NCI-H1417 treated with DMSO at 0.1 percent for 48 hours (cell line): ENCODE measurements around the gene DISP1.
A peak's percentile ranks its signal among the peaks of the same experiment; 100 is the strongest.

Experiments used
- DNase-seq: peaks from one replicate; lab custom pipeline; 2025; lab: John Stamatoyannopoulos, UW

The DISP1 gene, protein sequence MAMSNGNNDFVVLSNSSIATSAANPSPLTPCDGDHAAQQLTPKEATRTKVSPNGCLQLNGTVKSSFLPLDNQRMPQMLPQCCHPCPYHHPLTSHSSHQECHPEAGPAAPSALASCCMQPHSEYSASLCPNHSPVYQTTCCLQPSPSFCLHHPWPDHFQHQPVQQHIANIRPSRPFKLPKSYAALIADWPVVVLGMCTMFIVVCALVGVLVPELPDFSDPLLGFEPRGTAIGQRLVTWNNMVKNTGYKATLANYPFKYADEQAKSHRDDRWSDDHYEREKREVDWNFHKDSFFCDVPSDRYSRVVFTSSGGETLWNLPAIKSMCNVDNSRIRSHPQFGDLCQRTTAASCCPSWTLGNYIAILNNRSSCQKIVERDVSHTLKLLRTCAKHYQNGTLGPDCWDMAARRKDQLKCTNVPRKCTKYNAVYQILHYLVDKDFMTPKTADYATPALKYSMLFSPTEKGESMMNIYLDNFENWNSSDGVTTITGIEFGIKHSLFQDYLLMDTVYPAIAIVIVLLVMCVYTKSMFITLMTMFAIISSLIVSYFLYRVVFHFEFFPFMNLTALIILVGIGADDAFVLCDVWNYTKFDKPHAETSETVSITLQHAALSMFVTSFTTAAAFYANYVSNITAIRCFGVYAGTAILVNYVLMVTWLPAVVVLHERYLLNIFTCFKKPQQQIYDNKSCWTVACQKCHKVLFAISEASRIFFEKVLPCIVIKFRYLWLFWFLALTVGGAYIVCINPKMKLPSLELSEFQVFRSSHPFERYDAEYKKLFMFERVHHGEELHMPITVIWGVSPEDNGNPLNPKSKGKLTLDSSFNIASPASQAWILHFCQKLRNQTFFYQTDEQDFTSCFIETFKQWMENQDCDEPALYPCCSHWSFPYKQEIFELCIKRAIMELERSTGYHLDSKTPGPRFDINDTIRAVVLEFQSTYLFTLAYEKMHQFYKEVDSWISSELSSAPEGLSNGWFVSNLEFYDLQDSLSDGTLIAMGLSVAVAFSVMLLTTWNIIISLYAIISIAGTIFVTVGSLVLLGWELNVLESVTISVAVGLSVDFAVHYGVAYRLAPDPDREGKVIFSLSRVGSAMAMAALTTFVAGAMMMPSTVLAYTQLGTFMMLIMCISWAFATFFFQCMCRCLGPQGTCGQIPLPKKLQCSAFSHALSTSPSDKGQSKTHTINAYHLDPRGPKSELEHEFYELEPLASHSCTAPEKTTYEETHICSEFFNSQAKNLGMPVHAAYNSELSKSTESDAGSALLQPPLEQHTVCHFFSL (N-terminal part only)

DNA sequence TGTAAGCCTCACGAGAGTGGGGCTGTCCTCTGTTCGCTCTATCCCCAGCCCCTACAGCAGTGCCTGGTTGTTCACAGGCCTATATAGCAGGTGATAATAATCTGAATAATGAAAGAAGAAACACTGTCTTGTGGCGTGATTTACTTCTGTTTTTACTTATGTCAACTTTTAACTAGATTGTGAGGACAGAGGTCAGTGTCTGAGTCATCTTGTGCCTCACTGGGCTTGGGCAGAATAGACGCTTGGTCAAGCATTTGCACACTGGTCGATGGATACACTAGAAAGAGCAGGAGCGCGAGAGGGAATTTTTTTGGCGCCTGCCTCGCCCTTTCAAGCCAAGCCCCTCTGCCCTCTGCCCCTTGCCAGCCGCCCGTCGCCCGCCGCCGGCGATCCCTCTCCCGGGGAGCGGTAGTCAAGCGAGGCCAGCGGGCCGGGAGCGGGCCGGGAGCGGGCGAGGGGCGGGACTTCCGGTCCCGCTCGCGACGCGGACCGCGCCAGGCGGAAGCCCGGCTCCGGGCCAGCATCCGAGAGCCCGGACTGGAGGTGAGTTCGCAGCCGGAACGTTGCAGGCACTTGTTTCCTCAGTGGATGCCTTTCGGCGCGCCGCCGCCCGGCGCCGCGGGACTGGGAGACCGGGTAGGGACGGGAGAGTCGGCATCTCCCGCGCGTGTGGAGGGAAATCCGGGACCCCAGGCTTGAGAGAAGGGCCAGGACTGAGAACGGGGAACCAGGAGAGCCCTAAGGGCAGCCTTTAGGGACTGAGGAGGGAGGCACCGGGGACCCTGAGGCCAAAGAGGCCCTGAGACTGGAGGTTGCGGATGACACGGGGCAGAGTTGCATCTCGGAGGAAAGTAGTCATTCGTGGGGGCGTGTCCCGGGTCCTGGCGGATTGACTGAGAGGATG is at the start of gene DISP1:
Gene DISP1, plus strand, starts transcription at position 504 of the 904 bp plus-strand sequence. CDS start 127,785 bp downstream, outside the sequence.
- peak; percentile 38 for DNase-seq

DNA sequence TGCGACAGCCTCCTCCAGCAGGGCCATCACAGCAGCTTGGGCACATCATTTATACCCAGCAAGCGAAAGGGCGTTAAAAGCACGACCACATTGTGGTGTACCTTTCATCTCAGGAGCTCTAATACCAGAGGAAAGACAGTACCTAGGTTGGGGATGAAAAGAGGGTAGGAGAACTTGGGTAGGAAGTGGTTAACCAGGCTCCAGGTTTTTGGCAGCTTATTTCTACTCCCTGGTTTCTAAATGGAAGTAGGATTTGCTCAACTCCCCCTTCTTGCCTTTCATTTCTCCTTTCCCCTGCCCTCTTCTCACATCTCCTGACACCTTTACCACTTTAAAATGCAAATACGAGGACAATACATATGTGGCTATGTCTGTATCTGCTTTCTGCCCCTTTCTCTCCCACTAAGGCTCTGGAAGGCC is 47.7 kb upstream of the DISP1 start:
- DNase-seq: no peak

DNA sequence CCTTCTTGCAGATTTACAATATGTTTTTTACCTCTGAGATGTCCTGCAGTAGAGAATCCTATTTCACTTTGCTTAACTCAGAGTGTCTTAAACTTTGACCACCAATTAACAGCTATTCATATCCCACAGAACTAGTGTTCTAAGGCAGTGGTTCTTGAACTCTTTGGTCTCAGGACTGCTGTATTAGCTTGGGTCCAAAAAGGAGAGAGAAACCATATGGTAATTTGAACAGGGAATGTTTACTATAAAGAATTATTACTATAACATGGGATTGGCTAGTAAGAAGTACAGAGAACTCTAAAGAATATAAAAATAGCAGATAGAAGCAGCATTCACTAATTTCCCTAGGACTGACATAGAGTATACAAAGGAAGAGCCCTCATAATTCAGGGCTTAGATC is 46.2 kb upstream of the DISP1 start:
- DNase-seq: no peak

DNA sequence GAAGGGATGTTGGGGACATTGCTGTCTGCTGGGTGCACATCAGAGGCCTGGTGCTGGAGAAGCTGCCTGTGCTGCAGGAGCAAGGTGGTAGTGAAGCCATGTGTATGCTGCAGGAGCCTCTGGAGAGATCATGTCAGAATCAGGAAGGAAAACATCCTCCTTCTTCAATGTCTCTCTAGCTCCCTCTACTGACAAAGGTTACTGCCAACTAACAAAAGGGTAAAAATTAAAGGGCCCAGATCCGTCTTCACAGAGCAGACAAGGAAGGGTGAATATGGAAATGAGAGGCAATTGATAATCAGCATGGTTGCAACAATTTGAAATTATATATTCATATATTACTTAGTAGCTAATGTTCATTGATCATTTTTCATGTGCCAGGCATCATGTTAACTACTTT is 45.7 kb upstream of the DISP1 start:
- DNase-seq: no peak

DNA sequence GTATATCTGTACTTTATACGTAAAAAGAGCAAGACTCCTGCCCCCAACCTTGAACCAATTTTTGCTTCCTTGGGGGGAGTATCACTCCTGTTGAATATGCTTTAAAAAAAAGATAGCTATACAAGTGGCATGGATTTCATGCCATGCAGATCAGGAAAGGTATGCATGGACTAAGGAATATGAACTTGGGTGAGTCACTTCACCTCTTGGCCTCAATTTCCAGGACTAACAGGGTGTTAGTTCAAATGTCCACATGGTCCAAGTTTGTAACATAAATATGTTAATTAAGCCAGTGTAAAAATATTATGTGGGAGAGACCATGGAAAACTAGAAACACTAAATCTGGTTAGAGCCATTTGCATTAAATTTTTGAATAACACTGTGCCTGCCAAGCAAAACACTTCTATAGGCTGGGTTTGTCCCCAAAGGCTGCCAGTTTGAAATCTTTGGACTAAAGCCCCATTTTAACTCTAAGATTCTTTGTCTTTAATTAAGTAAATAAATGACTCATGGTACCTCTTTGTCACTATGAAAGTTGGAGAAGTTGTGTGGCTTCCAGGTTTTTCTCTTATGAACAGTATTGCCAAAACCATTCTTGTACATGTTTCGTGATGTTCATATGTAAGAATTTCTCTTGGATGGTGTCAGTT is 44.7 kb upstream of the DISP1 start:
- DNase-seq: no peak

DNA sequence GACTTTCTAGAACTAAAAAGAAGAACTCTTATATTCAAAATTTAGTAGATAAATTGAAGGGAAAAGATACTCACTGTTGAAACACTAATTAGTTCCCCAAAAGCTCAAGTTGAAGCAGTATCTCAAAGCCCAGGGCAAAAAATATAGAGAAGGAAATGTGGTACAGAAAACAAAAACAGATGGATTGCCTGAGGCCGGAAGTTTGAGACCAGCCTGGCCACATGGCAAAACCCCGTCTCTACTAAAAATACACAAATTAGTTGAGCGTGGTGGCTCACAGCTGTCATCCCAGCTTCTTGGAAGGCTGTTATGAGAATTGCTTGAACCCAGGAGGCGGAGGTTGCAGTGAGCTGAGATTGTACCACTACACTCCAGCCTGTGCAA is 41.9 kb upstream of the DISP1 start:
- no peak for DNase-seq

DNA sequence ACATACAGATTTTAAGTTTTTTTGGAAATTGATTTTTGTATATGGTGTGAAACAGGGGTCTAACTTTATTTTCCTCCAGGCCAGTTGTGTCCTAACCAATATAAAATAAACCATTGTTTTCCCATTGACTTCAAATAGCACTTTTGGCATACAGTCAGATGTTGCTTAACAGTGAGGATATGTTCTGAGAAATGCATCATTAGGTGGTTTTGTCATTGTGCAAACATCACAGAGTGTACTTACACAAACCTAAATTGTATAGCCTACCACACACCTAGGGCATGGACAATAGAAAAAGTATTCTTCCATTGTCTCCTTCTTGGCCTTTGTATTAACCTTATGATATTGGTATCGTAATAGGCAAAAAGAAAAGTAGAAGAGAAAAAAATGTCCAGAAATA is 37.4 kb upstream of the DISP1 start:
- DNase-seq: no peak

DNA sequence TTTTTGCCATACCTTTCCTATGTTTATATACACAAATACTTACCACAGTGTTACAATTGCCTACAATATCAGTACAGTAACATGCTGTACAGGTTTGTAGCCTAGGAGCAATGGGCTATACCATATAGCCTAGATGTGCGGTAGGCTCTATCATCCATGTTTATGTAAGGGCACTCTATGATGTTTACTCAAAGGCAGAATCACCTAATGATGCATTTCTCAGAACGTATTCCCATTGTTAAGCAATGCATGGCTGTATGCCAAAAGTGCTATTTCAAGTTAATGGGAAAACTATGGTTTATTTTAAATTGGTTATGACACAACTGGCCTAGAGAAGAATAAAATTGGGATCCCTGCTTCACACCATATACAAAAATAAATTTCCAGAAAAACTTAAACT is 36.9 kb upstream of the DISP1 start:
- DNase-seq: no peak

DNA sequence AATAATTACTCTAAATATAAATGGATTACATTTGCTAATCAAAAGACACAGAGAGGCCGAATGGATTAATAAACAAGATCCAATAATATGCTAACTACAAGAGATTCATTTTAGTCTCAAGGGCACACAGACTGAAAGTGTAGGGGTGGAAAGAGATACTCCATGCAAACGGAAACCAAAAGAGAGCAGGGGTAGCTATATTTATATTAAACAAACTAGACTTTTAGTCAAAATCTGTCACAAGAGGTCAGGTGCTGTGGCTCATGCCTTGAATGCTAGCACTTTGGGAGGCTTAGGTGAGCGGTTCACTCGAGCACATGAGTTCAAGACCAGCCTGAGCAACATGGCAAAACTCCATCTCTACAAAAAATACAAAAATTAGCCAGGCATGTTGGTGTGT is 33.6 kb upstream of the DISP1 start:
- no peak for DNase-seq

DNA sequence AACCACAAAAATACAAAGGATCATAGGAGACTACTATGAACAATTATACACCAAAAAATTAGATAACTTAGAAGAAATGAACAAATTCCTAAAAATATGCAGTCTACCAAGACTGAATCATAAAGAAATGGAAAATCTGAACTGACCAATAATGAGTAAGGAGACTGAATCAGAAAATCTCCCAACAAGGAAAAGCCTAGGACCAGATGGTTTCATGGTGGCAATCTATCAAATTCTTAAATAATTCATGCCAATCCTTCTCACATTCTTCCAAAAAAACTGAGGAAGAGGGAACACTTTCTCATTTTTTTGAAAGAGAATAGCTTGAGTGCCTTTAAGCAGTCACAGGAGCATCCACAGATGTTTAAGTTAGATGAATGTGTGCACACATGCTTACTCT is 31.8 kb upstream of the DISP1 start:
- DNase-seq: no peak

DNA sequence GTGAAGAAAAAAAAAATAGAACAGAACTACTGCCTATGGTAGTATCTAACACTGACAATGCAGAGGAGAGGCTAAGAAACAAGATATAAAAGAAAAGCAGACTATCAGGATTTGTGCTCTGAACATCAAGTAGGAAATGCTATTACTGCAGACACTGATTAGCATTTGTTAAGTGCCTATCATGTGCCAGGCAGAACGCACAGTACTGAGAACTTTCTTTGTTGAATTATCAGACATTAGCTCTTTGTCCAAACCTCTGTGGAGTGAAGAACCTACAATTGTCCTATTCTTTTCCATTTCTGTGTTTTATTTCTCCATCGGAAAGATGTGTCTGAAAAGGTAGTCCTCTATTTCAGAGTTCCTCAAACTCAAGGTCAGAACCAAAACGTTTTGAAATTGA is 30.5 kb upstream of the DISP1 start:
- DNase-seq: no peak

DNA sequence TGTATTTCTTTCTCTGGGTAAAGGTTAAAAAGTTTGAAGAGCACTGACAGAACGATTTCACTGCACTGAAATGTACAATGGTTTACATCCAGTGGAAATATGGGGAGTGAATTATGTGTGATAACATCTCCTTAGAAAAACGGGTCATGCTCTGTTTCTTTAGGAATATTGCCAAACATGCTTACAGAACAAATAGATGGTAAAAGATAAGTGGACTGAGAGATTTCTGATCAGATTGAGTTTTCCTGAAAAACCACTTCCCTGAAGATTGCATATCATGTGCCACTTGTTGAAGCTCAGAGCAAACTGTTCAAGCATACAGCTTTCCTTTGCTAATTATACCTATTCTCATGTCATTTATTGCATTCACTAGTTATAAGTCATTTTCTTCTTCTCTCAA is 29.9 kb upstream of the DISP1 start:
- no peak for DNase-seq

DNA sequence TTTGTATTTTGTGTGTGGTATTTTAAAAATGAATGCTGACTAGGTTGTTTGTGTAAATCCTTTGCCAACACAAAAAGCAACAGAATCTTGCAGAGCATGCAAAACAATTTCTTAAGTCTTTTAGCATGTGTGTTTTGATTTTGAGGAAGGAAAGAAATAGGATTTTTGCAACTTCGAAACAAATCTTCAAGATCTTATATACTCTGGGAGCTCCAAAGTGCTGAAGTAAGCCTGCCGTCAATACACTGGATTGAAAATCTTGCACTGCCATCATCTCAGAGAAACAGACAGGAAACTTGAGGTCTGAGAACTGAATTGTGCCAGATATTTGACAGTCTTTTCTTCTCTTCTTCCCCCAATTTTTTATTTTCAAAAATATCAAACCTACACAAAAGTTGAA is 29.3 kb upstream of the DISP1 start:
- DNase-seq: no peak

DNA sequence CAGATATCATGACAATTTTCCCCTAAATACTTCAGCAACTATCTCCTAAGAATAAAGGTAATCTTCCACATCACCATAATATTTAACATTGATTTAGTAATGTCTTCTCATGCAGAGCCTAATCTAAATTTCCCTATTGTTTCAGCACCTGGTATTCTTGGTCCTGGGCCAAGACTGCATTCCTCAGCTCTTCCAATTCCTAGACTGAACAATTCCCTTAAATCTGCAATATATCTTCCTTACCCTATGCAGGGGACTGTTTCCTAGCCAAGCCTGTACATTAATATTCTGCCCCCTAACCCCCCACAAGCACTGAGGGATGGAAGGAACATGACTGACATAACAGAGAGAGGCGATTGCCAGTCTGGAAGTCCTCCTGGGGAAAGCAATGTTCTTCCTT is 28.7 kb upstream of the DISP1 start:
- DNase-seq: no peak

DNA sequence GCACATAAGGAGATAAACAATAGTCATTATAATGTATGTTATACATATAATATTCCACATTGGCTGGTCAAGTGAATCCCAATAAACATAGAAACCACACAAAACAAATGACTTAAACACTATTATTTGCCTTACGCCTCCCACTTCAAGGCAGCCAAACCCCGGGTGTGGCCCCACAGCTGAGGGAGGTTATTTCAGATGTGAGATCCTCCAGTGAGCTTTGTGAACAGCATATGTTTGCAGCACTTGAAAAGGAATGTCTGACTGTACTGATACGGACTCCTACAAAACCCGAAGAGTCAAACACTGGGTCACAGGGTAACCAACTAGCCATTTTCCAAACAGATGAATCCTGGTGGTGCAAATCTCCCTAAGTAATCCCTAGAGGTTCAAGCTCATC is 27.1 kb upstream of the DISP1 start:
- DNase-seq: no peak

DNA sequence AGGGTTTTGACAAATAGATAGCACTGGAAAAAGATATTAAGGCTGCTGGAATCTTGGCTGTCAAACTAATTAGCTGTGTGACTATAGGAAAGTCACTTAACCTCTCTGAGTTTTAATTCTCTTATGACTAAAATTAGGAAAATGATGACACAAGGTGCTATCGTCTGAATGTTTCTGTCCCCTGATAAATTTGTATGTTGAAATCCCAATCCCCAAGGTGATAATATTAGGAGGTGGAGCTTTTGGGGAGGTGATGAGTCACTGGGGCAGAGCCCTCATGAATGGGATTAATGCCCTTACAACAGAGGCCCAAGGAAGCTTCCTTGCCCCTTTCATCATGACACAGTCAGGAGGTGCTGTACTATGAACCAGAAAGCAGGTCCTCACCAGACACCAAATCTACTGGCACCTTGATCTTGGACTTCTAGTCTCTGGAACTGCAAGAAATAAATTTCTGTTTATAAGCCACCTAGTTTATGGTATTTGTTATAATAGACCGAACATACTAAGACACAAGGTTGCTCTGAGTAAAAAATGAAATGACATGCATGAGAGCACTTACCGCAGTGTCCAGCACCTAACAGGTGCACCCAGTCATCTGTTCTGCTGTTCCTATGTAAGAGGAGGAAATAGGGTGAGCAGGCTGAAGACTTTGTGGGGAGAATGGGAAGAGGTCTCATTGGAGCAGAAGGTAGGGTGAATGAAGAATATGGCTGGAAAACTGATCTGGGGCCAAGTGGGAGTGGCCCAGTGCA is 26.3 kb upstream of the DISP1 start:
- DNase-seq: no peak

DNA sequence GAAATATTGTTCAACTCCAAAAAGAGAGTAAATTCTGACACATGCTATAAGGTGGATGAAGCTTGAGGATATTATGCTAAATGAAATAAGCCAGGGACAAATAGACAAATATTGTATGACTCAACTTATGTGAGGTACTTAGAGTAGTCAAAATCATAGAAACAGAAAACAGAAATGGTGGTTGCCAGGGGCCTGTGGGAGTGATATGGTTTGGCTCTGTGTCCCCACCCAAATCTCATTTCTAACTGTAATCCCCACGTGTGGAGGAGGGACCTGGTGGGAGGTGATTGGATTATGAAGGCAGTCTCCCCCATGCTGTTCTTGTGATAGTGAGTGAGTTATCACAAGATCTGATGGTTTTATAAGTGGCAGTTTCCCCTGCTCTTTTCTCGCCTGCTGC is 24.7 kb upstream of the DISP1 start:
- no peak for DNase-seq

DNA sequence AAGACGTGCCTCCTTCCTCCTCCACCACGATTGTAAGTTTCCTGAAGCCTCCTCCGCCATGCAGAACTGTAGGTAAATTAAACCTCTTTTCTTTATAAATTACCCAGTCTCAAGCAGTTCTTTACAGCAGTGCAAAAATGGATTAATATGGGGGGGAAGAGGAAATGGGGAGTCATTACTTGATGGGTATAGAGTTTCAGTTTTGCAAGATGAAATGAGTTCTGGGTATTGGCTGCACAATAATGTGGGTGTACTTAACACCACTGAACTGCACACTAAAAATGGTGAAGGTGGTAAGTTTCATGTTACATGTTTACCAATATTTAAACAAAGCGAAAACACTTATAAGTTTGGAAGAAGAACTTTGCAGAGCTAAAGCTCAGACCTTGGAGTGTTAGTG is 24.3 kb upstream of the DISP1 start:
- DNase-seq: no peak

DNA sequence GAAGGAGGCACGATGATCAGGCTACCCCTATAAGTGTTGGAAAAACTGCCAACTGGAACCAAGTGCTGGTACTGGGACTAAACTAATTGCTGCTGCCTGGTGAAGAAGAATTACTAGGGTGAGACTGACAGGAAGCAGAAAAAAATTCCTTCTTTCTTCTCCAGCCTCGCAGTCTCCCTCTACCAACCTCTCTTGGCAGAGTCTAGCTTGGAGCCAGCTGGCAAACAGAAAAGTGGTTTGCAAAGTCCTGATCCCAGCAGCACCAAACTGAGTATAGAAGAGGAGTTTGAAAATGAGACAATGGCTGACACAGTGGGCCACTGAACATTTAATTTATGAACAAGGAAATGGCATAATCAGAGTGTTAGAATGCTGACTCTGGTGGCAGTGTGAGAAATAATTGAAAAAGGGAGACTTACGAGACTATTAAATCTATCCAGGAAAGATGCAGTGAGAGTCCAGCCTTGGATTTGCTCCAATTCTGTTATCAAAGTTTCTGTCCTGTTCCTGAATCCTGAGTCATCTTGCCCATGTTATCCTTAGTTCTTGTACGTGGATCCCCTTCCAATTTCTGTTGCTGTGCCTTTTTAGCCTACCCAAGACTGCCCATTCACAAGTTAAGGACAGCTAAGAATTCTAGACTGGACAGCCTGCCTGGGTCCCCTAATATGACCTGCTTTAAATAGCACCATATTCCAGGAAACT is 23.7 kb upstream of the DISP1 start:
- no peak for DNase-seq

DNA sequence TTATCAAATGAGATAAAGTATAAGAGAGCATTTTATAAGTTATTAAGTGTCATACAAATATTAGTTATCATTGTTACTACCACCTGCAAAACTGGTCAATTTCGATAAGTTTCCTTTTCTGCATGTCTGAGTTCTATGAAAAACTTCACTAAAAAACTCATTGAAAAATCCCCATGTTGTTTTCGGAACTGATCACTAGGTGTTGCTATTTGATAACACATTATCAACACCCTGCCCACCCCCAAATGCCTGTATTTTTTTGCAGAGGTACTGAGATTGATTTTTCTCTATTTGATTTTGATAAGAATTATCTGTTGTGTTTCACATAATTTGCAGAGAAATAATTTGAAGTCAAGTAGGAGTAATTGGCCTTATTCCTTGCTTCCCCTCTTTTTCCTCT is 22.1 kb upstream of the DISP1 start:
- DNase-seq: no peak
